ENCODE data around the gene SRCAP. TPM values are rescaled to one million over a fixed set of nuclear protein-coding genes. Genes with fewer than 3 reads are reported as not detected.

Gene SRCAP
- total RNA-seq, 1 donor from 2014 or later = 18.1 TPM

DNA sequence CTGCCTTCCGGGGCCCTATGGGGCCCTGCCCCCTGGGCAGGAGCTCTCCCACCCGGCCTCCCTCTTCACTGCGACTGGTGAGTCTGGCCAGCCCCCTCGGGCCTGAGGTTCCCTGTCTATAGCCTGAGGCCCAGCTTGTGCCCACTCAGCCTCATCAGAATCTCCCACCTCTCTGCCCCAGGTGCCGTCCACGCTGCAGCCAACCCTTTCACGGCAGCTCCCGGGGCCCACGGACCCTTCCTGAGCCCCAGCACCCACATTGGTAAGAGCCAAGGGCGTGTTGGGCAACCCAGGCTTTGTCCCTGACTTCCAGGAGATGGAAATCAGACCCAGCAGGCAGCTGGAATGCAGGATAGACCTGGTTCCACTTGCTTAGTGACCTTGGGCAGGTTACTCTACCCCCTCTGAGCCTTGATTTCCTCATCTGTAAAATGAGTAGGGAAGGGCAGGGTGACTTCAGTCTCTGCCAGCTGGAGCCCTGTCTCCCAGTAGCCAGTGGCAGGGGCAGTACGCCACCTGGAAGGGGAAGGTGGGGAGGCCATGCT lies 31.5 kb upstream of the SRCAP start:
- Histone ChIP-seq H3K27me3 (ENCODE audit: control insufficient read depth, insufficient read depth, low read length) (no peaks in the 10 kb centered on the region), H3K36me3 (ENCODE audit: control insufficient read depth, insufficient read depth, low read length) (peaks cover 4% of the 10 kb centered on the region), H3K4me3 (ENCODE audit: low read depth, low read length) (no peak overlapping the region)
- DNase-seq (ENCODE audit: low read depth) = no peak
- TF ChIP-seq, protein P1, sequence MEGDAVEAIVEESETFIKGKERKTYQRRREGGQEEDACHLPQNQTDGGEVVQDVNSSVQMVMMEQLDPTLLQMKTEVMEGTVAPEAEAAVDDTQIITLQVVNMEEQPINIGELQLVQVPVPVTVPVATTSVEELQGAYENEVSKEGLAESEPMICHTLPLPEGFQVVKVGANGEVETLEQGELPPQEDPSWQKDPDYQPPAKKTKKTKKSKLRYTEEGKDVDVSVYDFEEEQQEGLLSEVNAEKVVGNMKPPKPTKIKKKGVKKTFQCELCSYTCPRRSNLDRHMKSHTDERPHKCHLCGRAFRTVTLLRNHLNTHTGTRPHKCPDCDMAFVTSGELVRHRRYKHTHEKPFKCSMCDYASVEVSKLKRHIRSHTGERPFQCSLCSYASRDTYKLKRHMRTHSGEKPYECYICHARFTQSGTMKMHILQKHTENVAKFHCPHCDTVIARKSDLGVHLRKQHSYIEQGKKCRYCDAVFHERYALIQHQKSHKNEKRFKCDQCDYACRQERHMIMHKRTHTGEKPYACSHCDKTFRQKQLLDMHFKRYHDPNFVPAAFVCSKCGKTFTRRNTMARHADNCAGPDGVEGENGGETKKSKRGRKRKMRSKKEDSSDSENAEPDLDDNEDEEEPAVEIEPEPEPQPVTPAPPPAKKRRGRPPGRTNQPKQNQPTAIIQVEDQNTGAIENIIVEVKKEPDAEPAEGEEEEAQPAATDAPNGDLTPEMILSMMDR (IDR thresholded peaks at IDR 0.05; ENCODE audit: insufficient read depth, low read length, poor library complexity, severe bottlenecking) = no peak

- Histone ChIP-seq H3K27me3 (ENCODE audit: control insufficient read depth, insufficient read depth, low read length) (no peaks in the 10 kb centered on the region), H3K4me3 (ENCODE audit: low read depth, low read length) (no peak overlapping the region), H3K36me3 (ENCODE audit: control insufficient read depth, insufficient read depth, low read length) (peaks cover 4% of the 10 kb centered on the region)
- no peak for DNase-seq (ENCODE audit: low read depth)
- TF ChIP-seq, protein P1 (IDR thresholded peaks at IDR 0.05; ENCODE audit: insufficient read depth, low read length, poor library complexity, severe bottlenecking) = no peak
Observed at GRCh38 chr16:30668393-30668792, 30.6 kb upstream of the SRCAP start.

DNA sequence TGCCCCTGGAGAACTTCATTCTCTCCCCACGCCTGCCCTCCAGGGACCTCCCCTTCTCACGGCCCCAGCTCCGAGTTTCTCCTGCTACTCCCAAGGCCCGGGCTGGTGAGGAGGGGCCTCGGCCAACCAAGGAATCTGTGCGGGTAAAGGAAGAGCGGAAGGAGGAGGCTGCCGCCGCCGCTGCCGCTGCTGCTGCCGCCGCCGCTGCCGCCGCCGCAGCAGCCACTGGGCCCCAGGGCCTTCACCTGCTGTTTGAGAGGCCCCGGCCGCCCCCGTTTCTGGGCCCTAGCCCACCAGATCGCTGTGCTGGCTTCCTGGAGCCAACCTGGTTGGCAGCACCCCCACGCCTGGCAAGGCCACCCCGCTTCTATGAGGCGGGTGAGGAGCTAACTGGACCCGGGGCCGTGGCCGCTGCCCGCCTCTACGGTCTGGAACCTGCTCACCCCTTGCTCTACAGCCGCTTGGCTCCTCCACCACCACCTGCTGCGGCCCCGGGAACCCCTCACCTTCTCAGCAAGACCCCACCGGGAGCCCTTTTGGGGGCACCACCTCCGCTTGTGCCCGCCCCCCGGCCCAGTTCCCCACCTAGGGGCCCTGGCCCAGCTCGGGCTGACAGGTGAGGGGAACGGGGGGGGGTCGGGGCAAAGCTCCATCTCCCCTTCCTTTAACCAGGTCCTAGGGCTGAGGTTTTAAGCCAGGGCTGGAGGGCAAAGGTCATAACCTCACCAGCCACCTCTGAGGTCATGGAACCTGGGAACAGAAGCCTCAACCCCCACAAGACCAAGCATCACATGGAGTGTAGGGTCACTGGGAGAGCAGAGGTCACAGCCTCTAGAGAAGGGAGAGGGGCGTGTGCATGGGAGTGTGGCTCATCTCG lies 29.7 kb upstream of the SRCAP start:
- H3K27me3 ChIP-seq (ENCODE audit: control insufficient read depth, insufficient read depth, low read length) = no peaks in the 10 kb centered on the region
- TF ChIP-seq, protein P1 (IDR thresholded peaks at IDR 0.05; ENCODE audit: insufficient read depth, low read length, poor library complexity, severe bottlenecking) = no peak
- no peak for DNase-seq (ENCODE audit: low read depth)
- H3K4me3 ChIP-seq (ENCODE audit: low read depth, low read length) = no peak overlapping the region
- H3K36me3 ChIP-seq (ENCODE audit: control insufficient read depth, insufficient read depth, low read length) = peaks cover 4% of the 10 kb centered on the region

GRCh38 chr16:30669903-30670824 lies 28.8 kb upstream of the SRCAP start:
- H3K27me3 ChIP-seq (ENCODE audit: control insufficient read depth, insufficient read depth, low read length) = no peaks in the 10 kb centered on the region
- TF ChIP-seq, protein P1 (IDR thresholded peaks at IDR 0.05; ENCODE audit: insufficient read depth, low read length, poor library complexity, severe bottlenecking) = peak; percentile 14
- no peak for DNase-seq (ENCODE audit: low read depth)
- H3K36me3 ChIP-seq (ENCODE audit: control insufficient read depth, insufficient read depth, low read length) = peaks cover 1% of the 10 kb centered on the region
- H3K4me3 ChIP-seq (ENCODE audit: low read depth, low read length) = no peak overlapping the region

DNA sequence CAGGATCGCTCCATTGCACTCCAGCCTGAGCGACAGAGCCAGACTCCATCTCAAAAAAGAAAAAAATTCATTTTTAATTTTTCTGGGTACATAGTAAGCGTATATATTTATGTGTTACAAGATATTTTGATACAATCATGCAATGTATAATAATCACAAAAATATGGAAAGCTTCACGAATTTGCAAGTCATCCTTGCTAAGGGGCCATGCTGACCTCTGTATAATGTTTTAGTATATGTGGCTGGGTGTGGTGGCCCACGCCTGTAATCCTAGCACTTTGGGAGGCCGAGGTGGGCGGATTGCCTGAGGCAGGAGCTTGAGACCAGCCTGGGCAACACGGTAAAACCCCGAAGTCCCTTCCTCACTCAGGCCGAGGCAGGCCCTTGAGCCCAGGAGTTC lies 23.8 kb upstream of the SRCAP start:
- Histone ChIP-seq H3K27me3 (ENCODE audit: control insufficient read depth, insufficient read depth, low read length) (no peaks in the 10 kb centered on the region), H3K36me3 (ENCODE audit: control insufficient read depth, insufficient read depth, low read length) (no peaks in the 10 kb centered on the region), H3K4me3 (ENCODE audit: low read depth, low read length) (no peak overlapping the region)
- TF ChIP-seq, protein P1 (IDR thresholded peaks at IDR 0.05; ENCODE audit: insufficient read depth, low read length, poor library complexity, severe bottlenecking) = no peak
- DNase-seq (ENCODE audit: low read depth) = no peak
